ENCODE results near the gene THSD7B. TPM values are rescaled to one million over a fixed set of nuclear protein-coding genes. Genes with fewer than 3 reads are reported as not detected.

THSD7B gene
- total RNA-seq, 1 donor from 2014 or later, result 0.81 TPM

GRCh38 chr2:137420744-137421143 is 655.4 kb downstream of the THSD7B start:
- no peak for DNase-seq (ENCODE audit: low read depth)
- no peak for TF ChIP-seq CTCF (conservative IDR thresholded peaks at IDR 0.05; ENCODE audit: low read depth, low read length)
- H3K4me3 ChIP-seq (ENCODE audit: low read depth, low read length), result no peak overlapping the region

- DNase-seq (ENCODE audit: low read depth), result no peak
- no peak for TF ChIP-seq CTCF (conservative IDR thresholded peaks at IDR 0.05; ENCODE audit: low read depth, low read length)
- no peak overlapping the region for H3K4me3 ChIP-seq (ENCODE audit: low read depth, low read length)
These were observed 669.8 kb downstream of the THSD7B start for GRCh38 chr2:137435162-137435561.

- no peak for TF ChIP-seq CTCF (conservative IDR thresholded peaks at IDR 0.05; ENCODE audit: low read depth, low read length)
- no peak for DNase-seq (ENCODE audit: low read depth)
- H3K4me3 ChIP-seq (ENCODE audit: low read depth, low read length), result no peak overlapping the region
These were observed 672.0 kb downstream of the THSD7B start for GRCh38 chr2:137437386-137437785.

- no peak overlapping the region for H3K4me3 ChIP-seq (ENCODE audit: low read depth, low read length)
- no peak for TF ChIP-seq CTCF (conservative IDR thresholded peaks at IDR 0.05; ENCODE audit: low read depth, low read length)
- no peak for DNase-seq (ENCODE audit: low read depth)
These were observed 679.6 kb downstream of the THSD7B start for GRCh38 chr2:137444970-137445369.

GRCh38 chr2:137449454-137449853 is 684.1 kb downstream of the THSD7B start:
- DNase-seq (ENCODE audit: low read depth), result no peak
- TF ChIP-seq CTCF (conservative IDR thresholded peaks at IDR 0.05; ENCODE audit: low read depth, low read length), result no peak

GRCh38 chr2:137454886-137455285 is 689.5 kb downstream of the THSD7B start:
- H3K4me3 ChIP-seq (ENCODE audit: low read depth, low read length), result no peak overlapping the region
- TF ChIP-seq CTCF (conservative IDR thresholded peaks at IDR 0.05; ENCODE audit: low read depth, low read length), result no peak
- no peak for DNase-seq (ENCODE audit: low read depth)

More at GRCh38 chr2:137449454-137449853, 684.1 kb downstream of the THSD7B start:
- no peak overlapping the region for H3K4me3 ChIP-seq (ENCODE audit: low read depth, low read length)

- TF ChIP-seq CTCF (conservative IDR thresholded peaks at IDR 0.05; ENCODE audit: low read depth, low read length), result peak; percentile 87
- DNase-seq (ENCODE audit: low read depth), result peak; percentile 12
These were observed 702.0 kb downstream of the THSD7B start for GRCh38 chr2:137467246-137467862.

More at GRCh38 chr2:137467246-137467862, 702.0 kb downstream of the THSD7B start:
- H3K4me3 ChIP-seq (ENCODE audit: low read depth, low read length), result no peak overlapping the region
